HG03095 (cell line): ENCODE data around the gene PPP1R14D.
A peak's percentile ranks its signal among the peaks of the same experiment; 100 is the strongest.
"Not testable (repeated sequence)": the region's sequence is repeated elsewhere in the genome, so short reads cannot be mapped to it uniquely, and the experiment has no call there.

Experiments used
- ATAC-seq: cut with Tn5 transposase; IDR thresholded peaks from one replicate; pipeline ENCODE4 v1.9.1; 2021; ENCODE audit warnings: moderate library complexity; ENCODE audit not compliant: unreplicated experiment

PPP1R14D gene, protein sequence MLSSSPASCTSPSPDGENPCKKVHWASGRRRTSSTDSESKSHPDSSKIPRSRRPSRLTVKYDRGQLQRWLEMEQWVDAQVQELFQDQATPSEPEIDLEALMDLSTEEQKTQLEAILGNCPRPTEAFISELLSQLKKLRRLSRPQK

GRCh38 chr15:40828447-40829036, at the start of gene PPP1R14D:
Gene PPP1R14D (minus strand): TSS chr15:40828708. CDS start chr15:40828641, 67 bp downstream.
- ATAC-seq = no peak

GRCh38 chr15:40877694-40878093, 49.2 kb upstream of the PPP1R14D start:
- no peak for ATAC-seq

DNA sequence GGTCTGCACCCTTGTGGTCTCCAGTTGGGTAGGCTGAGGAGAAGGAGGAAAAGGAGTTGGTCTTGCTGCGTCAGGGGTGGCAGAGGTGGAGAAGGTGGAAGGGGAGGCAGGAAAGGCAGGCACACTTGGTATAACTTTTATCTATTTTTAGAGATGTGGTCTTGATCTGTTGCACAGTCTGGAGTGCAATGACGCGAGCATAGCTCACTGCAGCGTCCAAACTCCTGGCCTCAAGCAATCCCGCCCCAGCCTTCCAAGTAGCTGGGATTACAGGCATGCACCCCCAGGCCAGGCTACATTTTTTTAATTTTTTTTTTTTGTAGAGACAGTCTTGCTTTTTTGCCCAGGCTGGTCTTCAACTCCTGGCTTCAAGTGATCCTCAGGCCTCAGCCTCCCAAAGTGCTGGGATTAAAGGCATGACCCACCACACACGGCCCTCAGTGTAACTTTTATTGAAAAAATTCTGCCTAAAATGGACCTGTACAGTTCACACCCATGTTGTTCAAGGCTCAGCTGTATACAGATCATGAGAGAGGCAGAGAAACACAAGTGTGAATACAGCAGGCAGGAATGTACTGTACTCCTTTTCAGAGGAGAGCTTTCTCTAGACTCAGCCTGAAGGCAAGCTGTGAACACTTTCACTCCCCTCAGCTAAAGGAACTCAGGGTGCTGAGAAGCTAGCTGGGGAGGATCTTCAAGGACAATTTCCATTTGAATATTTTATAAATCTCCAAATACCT, 47.7 kb upstream of the PPP1R14D start:
- no peak for ATAC-seq

- peak; percentile 54 for ATAC-seq
These were observed 45.4 kb upstream of the PPP1R14D start, which contains the start of gene RHOV for GRCh38 chr15:40873694-40874561. Gene RHOV (minus strand): TSS chr15:40874234. CDS start chr15:40874139, 95 bp downstream.

- ATAC-seq = no peak
These were observed 44.5 kb upstream of the PPP1R14D start for GRCh38 chr15:40872791-40873693.

DNA sequence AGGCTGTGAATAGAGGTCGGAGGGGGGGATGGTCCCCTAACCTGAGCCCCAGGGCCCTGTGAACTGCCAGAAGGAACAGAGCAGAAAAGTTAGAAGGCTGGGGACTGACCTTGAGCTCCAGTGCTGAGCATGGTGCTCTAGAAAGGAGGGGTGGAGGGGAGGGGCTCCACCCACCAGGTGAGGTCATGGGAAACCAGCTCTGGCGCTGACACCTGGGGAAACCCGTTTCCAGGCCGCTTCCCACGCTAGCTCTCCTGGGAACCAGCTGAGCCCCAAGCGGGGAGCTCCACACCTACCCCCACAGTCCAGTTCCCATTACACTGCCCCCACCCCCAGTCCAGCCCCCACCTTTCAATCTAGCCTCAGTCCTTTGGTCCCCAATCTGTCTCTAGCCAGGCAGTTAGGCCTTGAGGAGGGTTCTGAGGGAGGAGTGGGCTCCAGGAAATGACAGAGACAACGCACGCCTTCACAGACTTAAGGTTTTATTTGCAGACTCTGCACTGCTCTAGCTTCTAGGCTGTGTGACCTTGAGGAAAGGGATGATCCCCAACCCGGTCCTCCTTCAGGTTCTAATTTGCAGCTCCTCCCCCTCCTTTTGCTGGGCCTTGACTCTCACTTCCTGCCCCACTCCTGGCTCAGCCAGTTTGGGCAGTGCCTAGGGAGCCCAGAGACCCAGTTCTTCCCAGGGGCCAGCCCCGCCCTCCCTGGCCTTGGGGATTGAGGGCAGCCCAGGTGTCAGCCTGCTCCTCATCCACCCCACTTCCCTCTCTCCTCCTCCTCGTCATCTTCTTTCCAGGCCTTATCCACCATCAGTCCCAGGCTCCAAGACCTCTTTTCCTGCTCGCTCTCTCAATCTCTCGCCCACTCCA, 43.5 kb upstream of the PPP1R14D start:
- no peak for ATAC-seq

GRCh38 chr15:40870716-40871115, 42.2 kb upstream of the PPP1R14D start:
- no peak for ATAC-seq

DNA sequence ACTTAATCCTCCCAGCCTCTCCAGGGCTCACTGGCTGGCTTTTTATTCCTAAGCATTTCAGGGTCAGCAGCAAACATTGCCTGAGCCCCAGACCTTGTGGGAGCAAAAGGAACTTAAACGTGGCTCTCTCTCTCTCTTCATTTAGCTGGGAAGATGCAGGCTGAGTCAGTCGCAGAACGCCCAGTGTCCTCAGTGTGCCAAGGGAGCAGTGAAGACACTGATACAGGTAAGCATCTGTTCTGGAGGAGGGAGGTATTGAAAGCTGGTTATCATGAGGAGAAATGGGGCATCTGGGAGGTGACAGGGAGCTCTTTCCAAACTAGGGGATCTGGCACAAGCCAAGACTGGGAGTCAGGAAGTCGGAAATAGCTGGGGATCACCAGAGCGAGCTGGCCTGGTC, 41.2 kb upstream of the PPP1R14D start:
- no peak for ATAC-seq

DNA sequence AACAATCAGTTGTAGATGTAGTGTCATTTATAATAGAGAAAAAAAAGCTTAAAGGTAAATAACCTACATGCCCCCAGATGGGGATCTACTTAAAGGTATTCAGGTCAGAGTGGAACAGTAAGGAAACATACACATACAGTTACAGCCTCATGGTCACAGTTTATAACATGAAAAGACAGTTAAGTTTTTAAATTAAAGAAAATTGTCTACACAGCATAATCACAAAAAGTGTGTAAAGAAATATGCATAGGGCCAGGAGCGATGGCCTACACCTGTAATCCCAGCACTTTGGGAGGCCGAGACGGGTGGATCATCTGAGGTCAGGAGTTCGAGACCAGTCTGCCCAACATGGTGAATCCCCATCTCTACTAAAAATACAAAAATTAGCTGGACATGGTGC, 38.7 kb upstream of the PPP1R14D start:
- no peak for ATAC-seq

DNA sequence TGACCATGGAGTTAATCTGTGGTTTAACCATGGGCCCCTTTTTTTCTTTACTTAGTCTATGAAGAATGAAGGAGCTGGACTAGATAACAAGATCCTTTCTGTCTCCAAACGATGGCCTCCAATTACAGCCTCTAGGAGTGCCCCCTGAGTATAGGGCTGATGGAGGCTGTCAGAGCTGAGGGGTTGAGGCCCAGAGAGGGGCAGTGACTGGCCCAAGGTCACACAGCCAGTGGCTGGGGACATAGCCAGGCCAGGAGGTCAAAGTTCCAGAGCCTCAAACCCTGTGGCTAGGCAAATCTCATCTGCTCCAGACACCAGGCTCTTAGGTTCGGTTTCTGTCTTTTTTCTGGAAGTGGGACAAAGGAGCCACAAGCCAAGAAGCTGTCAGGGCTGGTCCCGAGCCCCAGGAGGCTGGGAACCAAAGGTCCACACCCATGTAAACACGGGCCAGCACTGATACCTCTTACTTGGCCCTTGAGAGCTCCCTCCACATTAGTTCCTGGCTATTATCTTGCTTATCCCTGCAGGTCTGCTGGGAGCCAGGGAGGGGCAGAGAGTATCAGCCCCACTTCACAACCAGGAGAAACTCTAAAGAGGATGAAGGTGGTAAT, 35.3 kb upstream of the PPP1R14D start:
- ATAC-seq = no peak

DNA sequence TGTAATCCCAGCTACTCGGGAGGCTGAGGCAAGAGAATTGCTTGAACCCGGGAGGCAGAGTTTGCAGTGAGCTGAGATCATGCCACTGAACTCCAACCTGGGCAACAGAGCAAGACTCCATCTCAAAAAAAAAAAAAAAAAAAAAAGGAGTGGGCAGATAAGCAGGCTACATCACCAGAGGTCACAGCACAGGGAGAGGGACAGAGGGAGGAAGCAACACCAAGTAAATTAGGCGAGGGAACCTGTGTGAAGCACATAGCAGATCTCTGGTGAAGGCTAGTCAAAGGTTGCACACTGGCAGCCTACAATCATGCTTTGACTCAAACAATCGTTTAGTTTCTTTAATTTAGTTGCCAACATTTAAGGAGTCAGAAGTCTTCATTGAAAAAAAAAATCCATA, 32.6 kb upstream of the PPP1R14D start:
- not testable (repeated sequence) for ATAC-seq

DNA sequence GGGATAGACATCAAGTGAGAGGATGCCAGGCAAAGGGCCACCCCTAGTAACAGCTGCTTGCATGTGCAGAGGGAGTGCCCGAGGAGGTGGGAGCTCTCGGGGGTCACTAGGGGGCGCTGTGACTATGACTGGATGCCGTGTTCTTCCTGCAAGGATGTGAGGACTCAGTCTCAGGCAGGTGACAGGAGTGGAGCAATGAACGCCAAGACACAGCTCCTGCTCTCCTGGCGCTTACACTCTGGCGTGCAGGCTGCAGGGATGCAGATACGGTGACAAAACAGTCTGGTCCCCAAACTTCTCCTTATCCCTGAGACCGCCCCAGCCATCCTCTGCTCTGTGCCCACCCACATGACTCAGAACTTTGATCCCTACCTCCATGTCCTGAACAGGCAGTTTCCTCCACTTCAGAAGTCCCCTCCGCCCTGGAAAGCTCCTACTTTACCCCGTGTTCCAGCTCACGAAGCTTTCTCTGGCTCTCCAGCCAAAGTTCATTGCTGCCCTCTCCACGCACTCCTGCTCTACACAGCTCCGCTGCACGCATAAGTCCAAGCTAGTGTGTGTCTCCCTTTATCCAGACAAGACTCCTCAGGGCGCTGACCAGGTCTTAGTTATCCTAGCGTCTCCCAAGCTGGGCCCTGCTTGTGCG, 30.8 kb upstream of the PPP1R14D start:
- ATAC-seq = no peak

- no peak for ATAC-seq
These were observed 30.2 kb upstream of the PPP1R14D start for GRCh38 chr15:40858706-40859105.

- peak; percentile 69 for ATAC-seq
These were observed 29.3 kb upstream of the PPP1R14D start for GRCh38 chr15:40857601-40858341.

GRCh38 chr15:40856746-40857145, 28.2 kb upstream of the PPP1R14D start:
- ATAC-seq = no peak

DNA sequence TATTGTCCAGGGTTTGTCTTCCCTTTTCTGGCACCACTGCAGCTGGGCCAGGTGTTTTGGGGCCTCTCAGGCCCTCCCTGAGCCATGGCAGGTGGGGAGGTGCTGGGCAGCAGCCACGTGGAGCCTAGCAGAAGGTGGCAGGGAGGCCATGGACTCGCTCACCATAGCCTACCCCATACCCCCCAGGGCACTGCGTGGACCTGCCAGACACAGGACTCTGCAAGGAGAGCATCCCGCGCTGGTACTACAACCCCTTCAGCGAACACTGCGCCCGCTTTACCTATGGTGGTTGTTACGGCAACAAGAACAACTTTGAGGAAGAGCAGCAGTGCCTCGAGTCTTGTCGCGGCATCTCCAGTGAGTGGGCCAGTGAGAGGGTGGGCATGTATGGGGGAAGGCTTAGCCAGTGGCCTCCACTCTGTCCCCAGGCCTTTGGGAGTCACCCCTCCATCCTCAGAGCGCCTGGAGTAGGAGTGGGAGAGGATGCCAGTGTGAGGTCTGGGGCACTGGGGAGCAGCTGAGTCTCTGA, 27.3 kb upstream of the PPP1R14D start:
- ATAC-seq = no peak

DNA sequence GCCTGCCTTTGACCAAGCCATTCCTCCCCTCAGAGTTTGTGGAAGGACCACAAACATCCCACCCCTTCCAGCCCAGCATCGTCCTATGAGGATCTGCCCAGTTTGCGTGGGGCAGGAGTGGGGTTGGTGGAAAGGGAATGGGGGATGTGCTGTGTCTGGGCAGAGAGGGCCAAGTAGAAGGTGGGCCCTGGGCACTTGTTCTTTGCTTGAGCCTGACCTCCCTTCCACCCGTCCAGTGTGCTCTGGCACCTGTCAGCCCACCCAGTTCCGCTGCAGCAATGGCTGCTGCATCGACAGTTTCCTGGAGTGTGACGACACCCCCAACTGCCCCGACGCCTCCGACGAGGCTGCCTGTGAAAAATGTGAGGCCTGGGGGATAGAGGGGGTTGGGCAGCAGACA, 25.7 kb upstream of the PPP1R14D start:
- no peak for ATAC-seq
